Stimulated activated memory B cell treated with anti-CD40 and anti-IgM and Interleukin-4, amounts not matched to agents 10 μg/mL and 1 μg/mL and 100 μg/mL, for 72 hours (primary cell): ENCODE data around the gene DIPK1A.

ENCODE experiments used
- ATAC-seq: fragments of 150-1000 bp; cut with Tn5 transposase; 2 replicates; pipeline ENCODE4 v1.10.0; 2021
- H3K27ac Mint-ChIP-seq: one replicate; pipeline ENCODE4 v1.8.0; 2022; ENCODE audit warnings: mild to moderate bottlenecking, mixed read lengths
- H3K27me3 Mint-ChIP-seq: one replicate; pipeline ENCODE4 v1.8.0; 2022; ENCODE audit warnings: mixed read lengths
- H3K36me3 Mint-ChIP-seq: one replicate; pipeline ENCODE4 v1.8.0; 2022; ENCODE audit warnings: mixed read lengths
- H3K4me1 Mint-ChIP-seq: one replicate; pipeline ENCODE4 v1.8.0; 2022; ENCODE audit warnings: mixed read lengths
- H3K4me3 Mint-ChIP-seq: one replicate; pipeline ENCODE4 v1.8.0; 2022; ENCODE audit warnings: mild to moderate bottlenecking, moderate library complexity, mixed read lengths
- H3K9me3 Mint-ChIP-seq: one replicate; pipeline ENCODE4 v1.8.0; 2022; ENCODE audit warnings: mixed read lengths

DIPK1A gene

DNA sequence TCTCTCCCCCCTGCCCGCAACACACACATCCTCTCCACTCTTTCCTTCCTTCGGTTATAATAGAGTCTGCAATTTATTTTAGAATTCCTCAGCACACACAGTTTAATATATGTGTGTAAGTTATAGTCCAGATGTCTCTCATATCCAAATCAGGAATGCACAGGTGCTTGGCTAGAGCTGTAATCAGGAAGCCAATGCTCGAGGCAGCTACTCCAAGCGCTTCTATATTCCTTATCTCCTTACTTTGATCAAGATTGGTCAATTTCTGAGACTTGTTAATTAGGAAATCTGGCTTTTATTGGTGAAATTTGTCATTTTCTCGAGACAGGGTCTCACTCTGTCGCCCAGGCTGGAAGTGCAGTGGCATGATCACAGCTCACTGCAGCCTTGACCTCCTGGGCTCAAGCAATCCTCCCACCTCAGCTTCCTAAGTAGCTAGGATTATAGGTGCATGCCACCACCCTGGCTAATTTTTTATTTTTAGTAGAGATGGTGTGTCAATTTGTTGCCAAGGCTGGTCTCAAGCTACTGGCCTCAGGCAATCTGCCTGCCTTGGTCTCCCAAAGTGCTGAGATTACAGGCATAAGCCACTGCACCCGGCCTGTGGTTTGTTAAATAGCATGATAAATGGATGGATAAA lies 101.7 kb downstream of the DIPK1A start:
- Mint-ChIP-seq H3K4me3 (peak overlapping the region; percentile 0), H3K4me1 (peaks cover 10% of the 10 kb centered on the region), H3K9me3 (no peaks in the 10 kb centered on the region), H3K27me3 (no peaks in the 10 kb centered on the region), H3K36me3 (peaks cover 38% of the 10 kb centered on the region), H3K27ac (peak overlapping the region; percentile 3)
- no peak for ATAC-seq

DNA sequence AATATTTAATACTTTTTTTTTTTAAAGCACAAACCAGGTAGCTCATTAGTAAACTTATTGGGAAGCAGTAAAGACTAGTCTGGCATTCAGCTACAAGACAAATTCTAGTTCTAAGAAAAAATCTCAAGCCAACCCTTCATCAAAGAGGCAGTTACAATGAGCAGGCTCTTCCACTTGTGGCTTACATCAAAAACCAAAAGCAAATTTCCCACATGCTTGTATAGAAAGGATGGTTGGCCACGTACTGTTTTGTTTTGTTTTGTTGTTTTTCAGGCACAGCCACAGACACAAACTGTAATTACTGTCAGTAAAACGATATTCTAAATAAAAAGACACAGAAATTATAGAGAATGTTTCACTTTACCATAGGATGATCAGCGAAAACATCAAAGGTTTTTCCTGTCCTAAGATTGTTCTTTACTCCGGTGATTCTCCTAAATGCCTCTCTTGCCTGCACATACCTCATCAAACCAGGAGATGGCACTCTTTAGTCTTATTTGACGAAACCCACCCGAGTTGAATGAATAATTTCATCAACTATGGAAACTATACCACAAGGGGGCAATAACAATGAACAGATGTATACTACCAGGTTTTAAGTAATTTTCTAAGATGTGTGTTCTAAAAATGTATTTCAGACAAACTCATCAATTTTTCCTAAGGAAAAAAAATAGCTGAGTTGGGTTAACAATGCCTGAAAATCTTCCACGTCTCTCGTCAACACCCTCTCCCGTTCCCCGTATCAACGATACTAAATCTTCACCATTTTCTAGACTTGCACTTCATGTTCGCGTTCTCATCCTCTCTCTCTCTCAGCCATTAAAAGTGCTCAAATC lies 102.5 kb downstream of the DIPK1A start:
- peak overlapping the region; percentile 0 for H3K4me3 Mint-ChIP-seq
- ATAC-seq: peak; percentile 77
- no peaks in the 10 kb centered on the region for H3K9me3 Mint-ChIP-seq
- H3K4me1 Mint-ChIP-seq: peaks cover 16% of the 10 kb centered on the region
- H3K27ac Mint-ChIP-seq: peak overlapping the region; percentile 3
- H3K27me3 Mint-ChIP-seq: no peaks in the 10 kb centered on the region
- peaks cover 42% of the 10 kb centered on the region for H3K36me3 Mint-ChIP-seq

DNA sequence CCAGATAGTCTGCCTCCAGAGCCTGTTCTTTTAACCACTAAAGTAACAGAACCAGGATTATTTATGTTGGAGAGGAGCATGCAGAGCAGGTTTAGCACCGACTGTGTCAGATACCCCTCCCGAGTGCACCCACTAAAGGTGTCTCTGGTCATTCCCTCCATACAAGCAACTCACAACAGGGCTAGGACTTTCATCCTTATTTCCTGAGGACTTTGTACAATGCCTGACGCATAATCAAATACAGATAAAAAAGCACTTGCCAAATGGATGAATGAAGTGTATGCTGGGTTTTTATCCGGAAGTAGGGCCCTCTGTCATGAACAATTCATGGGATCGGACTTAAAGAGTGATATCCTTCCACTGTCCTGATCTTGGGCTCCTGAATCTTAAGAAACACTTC lies 103.4 kb downstream of the DIPK1A start:
- peaks cover 16% of the 10 kb centered on the region for H3K4me1 Mint-ChIP-seq

GRCh38 chr1:92855236-92855635 lies 106.0 kb downstream of the DIPK1A start:
- Mint-ChIP-seq H3K27me3 (no peaks in the 10 kb centered on the region), H3K4me1 (peaks cover 23% of the 10 kb centered on the region), H3K4me3 (no peak overlapping the region), H3K27ac (no peak overlapping the region), H3K9me3 (no peaks in the 10 kb centered on the region), H3K36me3 (peaks cover 40% of the 10 kb centered on the region)
- no peak for ATAC-seq

More for the DNA sequence above, 103.4 kb downstream of the DIPK1A start:
- H3K4me3 Mint-ChIP-seq: no peak overlapping the region
- no peaks in the 10 kb centered on the region for H3K27me3 Mint-ChIP-seq
- peaks cover 42% of the 10 kb centered on the region for H3K36me3 Mint-ChIP-seq
- no peak for ATAC-seq
- no peaks in the 10 kb centered on the region for H3K9me3 Mint-ChIP-seq
- H3K27ac Mint-ChIP-seq: no peak overlapping the region

DNA sequence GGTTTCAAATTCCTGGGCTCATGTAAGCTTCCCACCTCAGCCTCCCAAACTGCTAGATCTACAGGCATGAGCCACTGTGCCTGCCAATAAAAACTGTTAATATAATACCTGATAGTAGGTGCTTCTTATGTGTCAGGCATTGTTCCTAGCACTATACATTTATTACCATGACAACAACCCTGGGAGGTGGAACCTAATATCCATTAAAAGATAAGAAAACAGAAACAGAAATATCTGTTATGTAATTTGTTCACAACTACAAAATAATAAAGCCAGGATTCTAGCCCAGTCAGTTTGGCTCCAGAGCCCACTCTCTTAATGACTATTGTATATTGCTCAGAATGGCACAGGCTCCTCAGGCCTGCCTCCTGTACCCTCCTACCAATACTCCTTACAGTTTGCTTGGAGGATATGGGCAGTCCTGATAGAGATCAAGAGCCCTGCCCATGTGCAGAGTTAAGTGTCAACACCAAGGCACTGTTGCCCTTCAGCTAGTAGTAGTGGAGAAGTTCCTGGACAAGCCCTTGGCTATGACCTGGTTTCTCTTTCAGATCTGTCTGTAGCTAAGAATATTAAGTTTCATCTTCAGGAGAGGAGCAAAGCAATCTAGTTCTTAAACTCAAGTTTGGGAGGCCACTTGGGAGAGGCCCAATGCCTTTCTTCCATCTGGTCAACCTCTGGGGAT lies 107.0 kb downstream of the DIPK1A start:
- H3K27ac Mint-ChIP-seq: peak overlapping the region; percentile 12
- H3K36me3 Mint-ChIP-seq: peaks cover 45% of the 10 kb centered on the region
- H3K4me3 Mint-ChIP-seq: no peak overlapping the region
- peaks cover 20% of the 10 kb centered on the region for H3K4me1 Mint-ChIP-seq
- H3K9me3 Mint-ChIP-seq: no peaks in the 10 kb centered on the region
- no peaks in the 10 kb centered on the region for H3K27me3 Mint-ChIP-seq
- no peak for ATAC-seq

GRCh38 chr1:92853299-92853698 lies 108.0 kb downstream of the DIPK1A start:
- no peak overlapping the region for H3K27ac Mint-ChIP-seq
- no peaks in the 10 kb centered on the region for H3K9me3 Mint-ChIP-seq
- peaks cover 15% of the 10 kb centered on the region for H3K4me1 Mint-ChIP-seq
- no peaks in the 10 kb centered on the region for H3K27me3 Mint-ChIP-seq
- ATAC-seq: no peak
- H3K36me3 Mint-ChIP-seq: peaks cover 46% of the 10 kb centered on the region
- no peak overlapping the region for H3K4me3 Mint-ChIP-seq

- Mint-ChIP-seq H3K4me1 (peaks cover 15% of the 10 kb centered on the region), H3K27ac (no peak overlapping the region), H3K9me3 (no peaks in the 10 kb centered on the region), H3K36me3 (peaks cover 43% of the 10 kb centered on the region), H3K4me3 (no peak overlapping the region), H3K27me3 (no peaks in the 10 kb centered on the region)
- no peak for ATAC-seq
These were observed 109.5 kb downstream of the DIPK1A start for GRCh38 chr1:92851729-92852128.

- H3K27ac Mint-ChIP-seq: no peak overlapping the region
- H3K4me3 Mint-ChIP-seq: no peak overlapping the region
- H3K36me3 Mint-ChIP-seq: peaks cover 42% of the 10 kb centered on the region
- H3K27me3 Mint-ChIP-seq: no peaks in the 10 kb centered on the region
- H3K9me3 Mint-ChIP-seq: no peaks in the 10 kb centered on the region
- ATAC-seq: no peak
- peaks cover 15% of the 10 kb centered on the region for H3K4me1 Mint-ChIP-seq
These were observed 111.2 kb downstream of the DIPK1A start for GRCh38 chr1:92850019-92850418.

DNA sequence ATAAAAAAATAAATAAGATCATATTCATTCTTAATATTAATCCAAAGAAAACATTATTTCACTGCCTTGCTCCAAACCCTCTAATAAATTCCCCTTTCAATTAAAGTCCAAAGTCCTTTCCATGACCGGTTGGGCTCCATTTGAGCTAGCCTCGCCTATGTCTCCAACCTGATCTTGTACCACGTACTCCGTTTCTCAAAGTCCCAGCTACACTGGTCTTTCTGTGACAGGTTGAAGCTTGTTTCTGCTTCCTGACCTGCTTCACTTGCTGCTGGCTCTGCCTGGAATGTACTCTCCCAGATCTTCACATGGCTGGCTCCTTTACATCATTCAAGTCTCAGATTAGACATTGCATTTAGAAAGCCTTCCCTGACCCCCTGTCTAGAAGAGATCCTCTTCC lies 113.1 kb downstream of the DIPK1A start:
- H3K4me1 Mint-ChIP-seq: peaks cover 7% of the 10 kb centered on the region
- H3K9me3 Mint-ChIP-seq: no peaks in the 10 kb centered on the region
- H3K4me3 Mint-ChIP-seq: no peak overlapping the region
- H3K27ac Mint-ChIP-seq: peak overlapping the region; percentile 21
- H3K36me3 Mint-ChIP-seq: peaks cover 47% of the 10 kb centered on the region
- no peak for ATAC-seq
- no peaks in the 10 kb centered on the region for H3K27me3 Mint-ChIP-seq

GRCh38 chr1:92845908-92846307 lies 115.4 kb downstream of the DIPK1A start:
- ATAC-seq: no peak
- H3K36me3 Mint-ChIP-seq: peaks cover 52% of the 10 kb centered on the region

DNA sequence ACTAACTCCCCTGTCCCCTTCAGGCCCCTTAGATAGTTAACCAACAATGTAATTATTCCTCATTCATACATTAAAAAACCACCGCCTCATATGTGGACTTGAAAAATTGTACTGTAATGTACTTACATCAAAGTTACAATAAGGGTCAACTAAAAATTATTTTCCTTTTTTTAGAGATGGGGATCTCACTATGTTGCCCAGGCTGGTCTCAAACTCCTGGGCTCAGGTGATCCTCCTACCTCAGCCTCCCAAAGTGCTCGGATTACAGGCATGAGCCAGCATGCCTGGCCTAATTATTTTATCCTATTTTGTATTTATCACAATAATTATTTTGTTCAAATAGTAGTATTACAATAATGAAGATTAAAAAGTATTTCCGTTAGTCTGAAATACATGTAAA lies 116.8 kb downstream of the DIPK1A start:
- H3K27ac Mint-ChIP-seq: no peak overlapping the region
- H3K27me3 Mint-ChIP-seq: no peaks in the 10 kb centered on the region
- ATAC-seq: no peak
- no peak overlapping the region for H3K4me3 Mint-ChIP-seq
- H3K36me3 Mint-ChIP-seq: peaks cover 57% of the 10 kb centered on the region
- no peaks in the 10 kb centered on the region for H3K9me3 Mint-ChIP-seq
- H3K4me1 Mint-ChIP-seq: peaks cover 7% of the 10 kb centered on the region

More at GRCh38 chr1:92845908-92846307, 115.4 kb downstream of the DIPK1A start:
- Mint-ChIP-seq H3K27me3 (no peaks in the 10 kb centered on the region), H3K27ac (no peak overlapping the region), H3K9me3 (no peaks in the 10 kb centered on the region), H3K4me3 (no peak overlapping the region), H3K4me1 (no peaks in the 10 kb centered on the region)

DNA sequence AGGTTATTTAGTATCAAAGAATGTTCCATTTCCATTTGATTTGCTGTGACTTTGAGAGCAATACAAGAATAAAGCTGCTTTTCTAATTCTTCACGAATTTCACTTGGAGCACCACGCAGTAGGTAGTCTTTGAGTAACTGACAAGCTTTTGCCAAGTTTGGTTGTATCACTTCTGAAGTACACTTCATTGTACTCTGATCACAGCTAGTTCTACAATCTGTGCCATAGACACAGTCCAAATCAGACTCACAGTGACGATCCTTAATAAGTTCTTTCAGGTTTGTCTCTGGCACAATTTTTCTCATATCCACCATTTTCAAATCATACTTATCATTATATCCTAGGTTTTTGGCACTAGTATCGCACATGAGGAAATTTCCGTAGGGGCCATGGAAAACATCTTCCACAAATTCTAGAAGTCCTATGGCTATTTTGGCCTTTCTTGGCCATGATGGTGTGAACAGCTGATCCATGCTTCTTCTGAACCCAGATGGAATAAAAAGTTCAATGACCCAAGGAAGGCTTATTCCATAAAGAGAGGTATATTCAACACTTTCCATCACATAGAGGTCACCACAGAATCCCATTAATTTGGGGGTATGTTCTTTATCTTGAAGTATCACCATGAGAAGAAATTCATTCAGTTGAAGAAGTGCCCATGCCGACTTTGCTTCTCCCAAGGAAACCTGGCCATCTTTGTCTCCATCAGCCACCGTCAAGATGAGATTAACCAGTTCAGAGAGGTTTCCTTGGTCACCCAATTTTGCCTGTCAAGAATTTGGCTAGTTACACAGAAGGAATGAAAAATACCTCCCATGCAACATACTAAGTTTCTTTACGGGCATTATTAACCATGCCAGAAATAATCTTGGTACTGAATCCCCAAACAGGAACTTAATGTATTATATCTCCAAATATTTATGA lies 117.6 kb downstream of the DIPK1A start:
- H3K27me3 Mint-ChIP-seq: no peaks in the 10 kb centered on the region
- ATAC-seq: no peak
- no peak overlapping the region for H3K27ac Mint-ChIP-seq
- H3K4me3 Mint-ChIP-seq: no peak overlapping the region
- peaks cover 64% of the 10 kb centered on the region for H3K36me3 Mint-ChIP-seq
- peaks cover 14% of the 10 kb centered on the region for H3K4me1 Mint-ChIP-seq
- H3K9me3 Mint-ChIP-seq: no peaks in the 10 kb centered on the region

DNA sequence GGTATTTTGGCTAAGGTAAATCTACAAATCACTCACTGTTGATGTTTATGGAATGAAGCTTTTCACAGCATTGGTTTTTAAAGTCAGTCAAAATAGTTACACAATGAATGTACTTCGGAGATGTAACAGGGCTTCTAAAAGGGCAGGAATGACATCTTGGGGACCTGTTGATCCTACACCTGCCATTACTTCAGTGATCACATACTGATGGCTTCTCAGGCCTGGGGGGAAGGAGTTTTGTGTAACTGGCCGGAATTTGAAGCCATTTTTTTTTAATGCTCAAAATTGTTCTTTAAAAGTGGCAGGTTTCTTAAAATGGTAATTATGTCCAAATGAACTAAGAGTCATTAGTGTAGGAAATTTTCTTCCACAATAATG lies 118.2 kb downstream of the DIPK1A start:
- H3K27ac Mint-ChIP-seq: no peak overlapping the region
- H3K9me3 Mint-ChIP-seq: no peaks in the 10 kb centered on the region
- no peaks in the 10 kb centered on the region for H3K27me3 Mint-ChIP-seq
- no peak overlapping the region for H3K4me3 Mint-ChIP-seq
- ATAC-seq: no peak
- H3K4me1 Mint-ChIP-seq: peaks cover 21% of the 10 kb centered on the region
- H3K36me3 Mint-ChIP-seq: peaks cover 67% of the 10 kb centered on the region

DNA sequence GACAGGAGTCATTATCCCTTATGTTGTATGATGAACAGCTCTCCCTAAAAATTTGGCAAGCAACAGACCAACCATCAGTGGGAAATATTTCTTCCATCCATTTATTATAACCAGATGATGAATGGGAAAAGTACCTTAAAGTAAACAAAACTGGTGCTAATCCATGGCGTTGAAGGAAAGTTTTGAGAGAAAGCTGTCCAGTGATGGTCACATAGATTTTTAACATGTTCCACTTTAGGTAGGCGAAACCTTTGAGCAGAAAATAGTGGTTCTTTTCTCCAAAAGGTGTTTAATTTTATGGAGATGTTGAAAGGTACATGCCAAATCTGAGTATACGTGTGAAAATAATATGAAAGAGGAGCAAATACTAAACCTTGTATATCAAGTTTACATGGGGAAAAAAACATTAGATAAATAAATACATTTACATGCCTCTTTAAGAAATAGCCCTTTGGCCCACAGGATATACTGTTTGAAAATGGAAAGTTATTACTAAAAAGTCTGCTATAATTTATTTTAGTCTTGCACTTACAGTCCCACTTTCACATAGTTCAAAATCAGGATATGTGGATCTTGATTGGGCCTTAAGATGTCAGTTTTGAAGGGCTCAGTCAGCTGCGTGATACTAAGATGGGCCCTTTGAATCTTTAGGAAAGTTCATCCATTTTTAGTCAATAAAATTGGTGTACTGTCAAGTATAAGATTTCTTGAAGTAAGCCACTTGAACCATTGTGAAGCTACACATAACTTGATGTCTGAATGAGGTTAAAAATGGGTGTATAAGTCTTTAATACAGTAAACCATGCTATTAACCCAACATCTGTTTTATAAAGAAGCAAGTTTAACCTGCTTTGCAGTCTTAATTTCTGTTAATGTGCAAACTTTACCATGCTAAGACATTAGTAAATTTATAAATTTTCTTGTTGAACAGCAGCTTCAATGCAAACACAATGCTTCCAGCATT lies 118.9 kb downstream of the DIPK1A start:
- Mint-ChIP-seq H3K27ac (no peak overlapping the region), H3K27me3 (no peaks in the 10 kb centered on the region), H3K4me1 (peaks cover 27% of the 10 kb centered on the region), H3K36me3 (peaks cover 74% of the 10 kb centered on the region), H3K9me3 (no peaks in the 10 kb centered on the region), H3K4me3 (no peak overlapping the region)
- no peak for ATAC-seq
